HepG2 (cell line): ENCODE data around the gene ABT1. TPM values are rescaled to one million over a fixed set of nuclear protein-coding genes. Genes with fewer than 3 reads are reported as not detected.

Source experiments
- ATAD3A ChIP-seq: sonication (generic); formaldehyde crosslinking; IDR thresholded peaks from 2 replicates; pipeline ENCODE4 v1.4.0; 2020; ENCODE audit warnings: missing genetic modification reagents
- ERF ChIP-seq: IDR thresholded peaks from 2 replicates; pipeline ENCODE4 v1.6.1; 2018; ENCODE audit warnings: missing biosample characterization, missing genetic modification reagents
- GATAD2A ChIP-seq: IDR thresholded peaks from 2 replicates; pipeline ENCODE4 v1.6.1; 2016
- GZF1 ChIP-seq: sonication (generic); formaldehyde crosslinking; IDR thresholded peaks from 2 replicates; pipeline ENCODE4 v1.5.1; 2020; ENCODE audit warnings: mild to moderate bottlenecking, missing genetic modification reagents
- HCFC1 ChIP-seq: fragments of 150-350 bp; IDR thresholded peaks from 2 replicates; pipeline ENCODE4 v1.6.1; 2014; ENCODE audit warnings: low read depth, low read length
- HOXD1 ChIP-seq: sonication (generic); formaldehyde crosslinking; IDR thresholded peaks from 2 replicates; pipeline ENCODE4 v1.5.0; 2020; ENCODE audit warnings: missing genetic modification reagents
- MLLT10 ChIP-seq: sonication (generic); formaldehyde crosslinking; IDR thresholded peaks from 2 replicates; pipeline ENCODE4 v1.4.0; 2020; ENCODE audit warnings: missing genetic modification reagents
- NFE2L2 ChIP-seq: fragments of 150-350 bp; IDR thresholded peaks from 2 replicates; pipeline ENCODE4 v1.6.1; 2014; ENCODE audit warnings: low read length
- NFKB2 ChIP-seq: sonication (generic); formaldehyde crosslinking; IDR thresholded peaks from 2 replicates; pipeline ENCODE4 v1.4.0; 2020; ENCODE audit warnings: missing genetic modification reagents, borderline replicate concordance
- ONECUT2 ChIP-seq: sonication (generic); formaldehyde crosslinking; IDR thresholded peaks from 2 replicates; pipeline ENCODE4 v1.4.0; 2020; ENCODE audit warnings: missing genetic modification reagents
- POLR2G ChIP-seq: fragments of 200-400 bp; formaldehyde crosslinking; IDR thresholded peaks from 2 replicates; pipeline ENCODE4 v1.6.1; 2018; ENCODE audit warnings: mild to moderate bottlenecking, low read depth, low read length, moderate library complexity
- RFX5 ChIP-seq: IDR thresholded peaks from 2 replicates; pipeline ENCODE4 v1.6.1; 2011; ENCODE audit warnings: low read depth, low read length, improper control_type of control experiment
- SIN3A ChIP-seq: IDR thresholded peaks from 2 replicates; pipeline ENCODE4 v1.6.1; 2011; ENCODE audit warnings: low read depth, mild to moderate bottlenecking, control low read depth, low read length, borderline replicate concordance
- SPEN ChIP-seq: sonication (generic); formaldehyde crosslinking; IDR thresholded peaks from 2 replicates; pipeline ENCODE4 v1.5.1; 2020; ENCODE audit warnings: low read depth, mild to moderate bottlenecking, missing genetic modification reagents
- TSC22D2 ChIP-seq: sonication (generic); formaldehyde crosslinking; IDR thresholded peaks from 2 replicates; pipeline ENCODE4 v1.5.1; 2020; ENCODE audit warnings: missing genetic modification reagents, mild to moderate bottlenecking, borderline replicate concordance
- YEATS4 ChIP-seq: sonication (generic); formaldehyde crosslinking; IDR thresholded peaks from 2 replicates; pipeline ENCODE4 v1.4.0; 2020; ENCODE audit warnings: missing genetic modification reagents, borderline replicate concordance
- ZNF350 ChIP-seq: sonication (generic); formaldehyde crosslinking; IDR thresholded peaks from 2 replicates; pipeline ENCODE4 v1.4.0; 2020; ENCODE audit warnings: mild to moderate bottlenecking, low read depth, missing genetic modification reagents, borderline replicate concordance
- ZNF44 ChIP-seq: sonication (generic); formaldehyde crosslinking; IDR thresholded peaks from 2 replicates; pipeline ENCODE4 v1.5.1; 2020; ENCODE audit warnings: mild to moderate bottlenecking, missing genetic modification reagents
- ZNF550 ChIP-seq: sonication (generic); formaldehyde crosslinking; IDR thresholded peaks from 2 replicates; pipeline ENCODE4 v1.4.0; 2020; ENCODE audit warnings: mild to moderate bottlenecking, missing genetic modification reagents, borderline replicate concordance
- ZNF678 ChIP-seq: sonication (generic); formaldehyde crosslinking; IDR thresholded peaks from 2 replicates; pipeline ENCODE4 v1.4.0; 2020; ENCODE audit warnings: mild to moderate bottlenecking, missing genetic modification reagents
- ZNF7 ChIP-seq: IDR thresholded peaks from 2 replicates; pipeline ENCODE4 v1.6.1; 2016; ENCODE audit warnings: missing biosample characterization, missing genetic modification reagents
- ZSCAN20 ChIP-seq: sonication (generic); formaldehyde crosslinking; IDR thresholded peaks from 2 replicates; pipeline ENCODE4 v1.4.0; 2020; ENCODE audit warnings: missing genetic modification reagents, mild to moderate bottlenecking, borderline replicate concordance
- polyA plus RNA-seq, 8 experiments: library from polyadenylated mRNA; depleted of rRNA in 3 of 8; stranded (reverse) in 7 of 8; unstranded in 1 of 8; fragments of >200 nt; fragmentation: Illumina TruSeq in 4 of 8; extraction: Trizol in 4 of 8; gene quantifications; 2 replicates each; pipeline versions ENCODE4 v1.2.1 to v1.2.3, GENCODE V29; 2011 to 2016; ENCODE audit warnings: low read depth in 4 of 8, missing spikeins in 1 of 8, mixed read lengths in 1 of 8; ENCODE audit not compliant: insufficient read depth in 1 of 8
- total RNA-seq, 5 experiments: library from RNA; depleted of rRNA; stranded (reverse); fragments of >200 nt; fragmentation: Illumina TruSeq; extraction: Trizol; gene quantifications; 2 replicates each; pipeline ENCODE4 v1.2.3, GENCODE V29; 2016; ENCODE audit warnings: low read depth in 1 of 5
- TF ChIP-seq, protein P1 (sequence below): sonication (generic); formaldehyde crosslinking; IDR thresholded peaks from 2 replicates; pipeline ENCODE4 v1.5.0; 2020; ENCODE audit warnings: missing genetic modification reagents
- TF ChIP-seq, protein P2 (sequence below): sonication (generic); formaldehyde crosslinking; IDR thresholded peaks from 2 replicates; pipeline ENCODE4 v1.8.1; 2022; ENCODE audit warnings: mild to moderate bottlenecking, missing genetic modification reagents
- TF ChIP-seq, protein P3 (sequence below): sonication (generic); formaldehyde crosslinking; IDR thresholded peaks from 2 replicates; pipeline ENCODE4 v1.5.0; 2020; ENCODE audit warnings: mild to moderate bottlenecking, missing genetic modification reagents
- TF ChIP-seq, protein P4 (sequence below): IDR thresholded peaks from 2 replicates; pipeline ENCODE4 v1.6.1; 2018; ENCODE audit warnings: missing genetic modification reagents, mild to moderate bottlenecking, missing compliant biosample characterization

The ABT1 gene
- total and polyA plus RNA-seq, 2 of the 13 experiments (the other 11 are each of a cell fraction or from before 2014, with no cell fraction given) = 38.4 TPM

DNA sequence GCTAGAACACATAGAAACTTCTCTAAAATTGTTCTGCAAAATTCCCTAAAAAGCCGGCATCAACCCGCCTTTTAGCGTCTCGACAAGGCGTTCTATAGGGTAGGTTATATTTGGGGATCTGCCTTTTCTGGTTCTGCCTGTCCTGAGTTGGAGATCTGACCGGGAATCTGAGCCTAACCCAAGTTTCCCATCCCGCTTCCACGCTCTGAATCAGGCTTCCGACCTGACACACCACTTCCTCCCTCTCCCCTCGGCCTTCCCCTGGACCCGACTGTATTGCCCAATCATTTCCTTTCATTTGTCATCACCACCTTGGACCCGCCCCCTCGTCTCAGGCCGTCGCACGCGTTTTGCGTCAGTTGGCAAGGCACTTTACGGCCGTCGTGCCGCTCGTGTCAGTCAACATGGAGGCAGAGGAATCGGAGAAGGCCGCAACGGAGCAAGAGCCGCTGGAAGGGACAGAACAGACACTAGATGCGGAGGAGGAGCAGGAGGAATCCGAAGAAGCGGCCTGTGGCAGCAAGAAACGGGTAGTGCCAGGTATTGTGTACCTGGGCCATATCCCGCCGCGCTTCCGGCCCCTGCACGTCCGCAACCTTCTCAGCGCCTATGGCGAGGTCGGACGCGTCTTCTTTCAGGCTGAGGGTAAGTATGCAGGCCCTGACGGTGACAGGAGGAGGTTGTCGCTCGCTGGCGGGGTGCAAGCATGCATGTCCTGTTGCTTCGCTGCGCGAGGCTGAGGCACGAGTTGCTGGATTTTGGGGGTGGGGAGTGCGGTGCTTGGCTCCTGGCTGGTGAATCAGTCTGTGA is at the start of gene ABT1 (continued):
- TF ChIP-seq, protein P1, sequence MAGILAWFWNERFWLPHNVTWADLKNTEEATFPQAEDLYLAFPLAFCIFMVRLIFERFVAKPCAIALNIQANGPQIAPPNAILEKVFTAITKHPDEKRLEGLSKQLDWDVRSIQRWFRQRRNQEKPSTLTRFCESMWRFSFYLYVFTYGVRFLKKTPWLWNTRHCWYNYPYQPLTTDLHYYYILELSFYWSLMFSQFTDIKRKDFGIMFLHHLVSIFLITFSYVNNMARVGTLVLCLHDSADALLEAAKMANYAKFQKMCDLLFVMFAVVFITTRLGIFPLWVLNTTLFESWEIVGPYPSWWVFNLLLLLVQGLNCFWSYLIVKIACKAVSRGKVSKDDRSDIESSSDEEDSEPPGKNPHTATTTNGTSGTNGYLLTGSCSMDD (CRISPR knock-in tag) = no peak
- no peak for TF ChIP-seq ZSCAN20 (CRISPR knock-in tag)
- 0 out of 2 replicates have a peak, but pooled peaks have one; percentile 1 for TF ChIP-seq NFE2L2
- TF ChIP-seq HOXD1 = peak; percentile 78
- peak; percentile 90 for TF ChIP-seq SIN3A
- TF ChIP-seq RFX5 = no peak; the same call in 1 of the 2 replicates
- peak; percentile 94 for TF ChIP-seq YEATS4 (CRISPR knock-in tag)
- TF ChIP-seq ZNF7 (CRISPR knock-in tag) = no peak; the same call in 1 of the 2 replicates
- TF ChIP-seq, protein P2, sequence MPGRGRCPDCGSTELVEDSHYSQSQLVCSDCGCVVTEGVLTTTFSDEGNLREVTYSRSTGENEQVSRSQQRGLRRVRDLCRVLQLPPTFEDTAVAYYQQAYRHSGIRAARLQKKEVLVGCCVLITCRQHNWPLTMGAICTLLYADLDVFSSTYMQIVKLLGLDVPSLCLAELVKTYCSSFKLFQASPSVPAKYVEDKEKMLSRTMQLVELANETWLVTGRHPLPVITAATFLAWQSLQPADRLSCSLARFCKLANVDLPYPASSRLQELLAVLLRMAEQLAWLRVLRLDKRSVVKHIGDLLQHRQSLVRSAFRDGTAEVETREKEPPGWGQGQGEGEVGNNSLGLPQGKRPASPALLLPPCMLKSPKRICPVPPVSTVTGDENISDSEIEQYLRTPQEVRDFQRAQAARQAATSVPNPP (CRISPR knock-in tag) = peak; percentile 79; the same call in 1 of the 2 replicates
- peak; percentile 100 for TF ChIP-seq SPEN (CRISPR knock-in tag)
- TF ChIP-seq ZNF678 (CRISPR knock-in tag) = 0 out of 2 replicates have a peak, but pooled peaks have one; percentile 90
- peak; percentile 52; the same call in 1 of the 2 replicates for TF ChIP-seq ATAD3A (CRISPR knock-in tag)
- TF ChIP-seq, protein P3, sequence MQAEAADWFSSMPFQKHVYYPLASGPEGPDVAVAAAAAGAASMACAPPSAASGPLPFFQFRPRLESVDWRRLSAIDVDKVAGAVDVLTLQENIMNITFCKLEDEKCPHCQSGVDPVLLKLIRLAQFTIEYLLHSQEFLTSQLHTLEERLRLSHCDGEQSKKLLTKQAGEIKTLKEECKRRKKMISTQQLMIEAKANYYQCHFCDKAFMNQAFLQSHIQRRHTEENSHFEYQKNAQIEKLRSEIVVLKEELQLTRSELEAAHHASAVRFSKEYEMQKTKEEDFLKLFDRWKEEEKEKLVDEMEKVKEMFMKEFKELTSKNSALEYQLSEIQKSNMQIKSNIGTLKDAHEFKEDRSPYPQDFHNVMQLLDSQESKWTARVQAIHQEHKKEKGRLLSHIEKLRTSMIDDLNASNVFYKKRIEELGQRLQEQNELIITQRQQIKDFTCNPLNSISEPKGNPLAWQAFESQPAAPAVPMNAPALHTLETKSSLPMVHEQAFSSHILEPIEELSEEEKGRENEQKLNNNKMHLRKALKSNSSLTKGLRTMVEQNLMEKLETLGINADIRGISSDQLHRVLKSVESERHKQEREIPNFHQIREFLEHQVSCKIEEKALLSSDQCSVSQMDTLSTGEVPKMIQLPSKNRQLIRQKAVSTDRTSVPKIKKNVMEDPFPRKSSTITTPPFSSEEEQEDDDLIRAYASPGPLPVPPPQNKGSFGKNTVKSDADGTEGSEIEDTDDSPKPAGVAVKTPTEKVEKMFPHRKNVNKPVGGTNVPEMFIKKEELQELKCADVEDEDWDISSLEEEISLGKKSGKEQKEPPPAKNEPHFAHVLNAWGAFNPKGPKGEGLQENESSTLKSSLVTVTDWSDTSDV (CRISPR knock-in tag) = no peak
- peak; percentile 93; the same call in 1 of the 2 replicates for TF ChIP-seq NFKB2 (CRISPR knock-in tag)
- TF ChIP-seq TSC22D2 (CRISPR knock-in tag) = peak; percentile 99
- TF ChIP-seq ZNF350 (CRISPR knock-in tag) = peak; percentile 100
- TF ChIP-seq, protein P4, sequence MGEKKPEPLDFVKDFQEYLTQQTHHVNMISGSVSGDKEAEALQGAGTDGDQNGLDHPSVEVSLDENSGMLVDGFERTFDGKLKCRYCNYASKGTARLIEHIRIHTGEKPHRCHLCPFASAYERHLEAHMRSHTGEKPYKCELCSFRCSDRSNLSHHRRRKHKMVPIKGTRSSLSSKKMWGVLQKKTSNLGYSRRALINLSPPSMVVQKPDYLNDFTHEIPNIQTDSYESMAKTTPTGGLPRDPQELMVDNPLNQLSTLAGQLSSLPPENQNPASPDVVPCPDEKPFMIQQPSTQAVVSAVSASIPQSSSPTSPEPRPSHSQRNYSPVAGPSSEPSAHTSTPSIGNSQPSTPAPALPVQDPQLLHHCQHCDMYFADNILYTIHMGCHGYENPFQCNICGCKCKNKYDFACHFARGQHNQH (CRISPR knock-in tag) = peak; percentile 98
- peak; percentile 57; the same call in 1 of the 2 replicates for TF ChIP-seq ZNF44
- TF ChIP-seq GZF1 (CRISPR knock-in tag) = peak; percentile 89
- no peak for TF ChIP-seq MLLT10 (CRISPR knock-in tag)
- peak; percentile 96 for TF ChIP-seq GATAD2A (CRISPR knock-in tag)
- TF ChIP-seq HCFC1 = peak; percentile 79
- TF ChIP-seq POLR2G = peak; percentile 97
- TF ChIP-seq ERF (CRISPR knock-in tag) = peak; percentile 98
- TF ChIP-seq ONECUT2 (CRISPR knock-in tag) = no peak
- 0 out of 2 replicates have a peak, but pooled peaks have one; percentile 25 for TF ChIP-seq ZNF550
